GM12878 (cell line): ENCODE data around the gene SUFU. TPM values are rescaled to one million over a fixed set of nuclear protein-coding genes. Genes with fewer than 3 reads are reported as not detected.

Source experiments
- BHLHE40 ChIP-seq, 2 experiments: fragments of 450-650 bp in 1 of 2; IDR thresholded peaks; 2 replicates each; pipeline ENCODE4 v1.6.1; 2011 to 2017; ENCODE audit warnings: low read depth in 2 of 2, borderline replicate concordance in 1 of 2, improper control_type of control experiment in 1 of 2, low read length in 1 of 2, mild to moderate bottlenecking in 1 of 2
- CBFB ChIP-seq: IDR thresholded peaks from 2 replicates; pipeline ENCODE4 v1.6.1; 2016; ENCODE audit warnings: antibody characterized with exemption, low read depth
- EED ChIP-seq: sonication (generic); IDR thresholded peaks from 2 replicates; pipeline ENCODE4 v1.6.1; 2016; ENCODE audit warnings: antibody characterized with exemption, low read depth
- HDAC2 ChIP-seq: fragments of 200-600 bp; sonication (generic); IDR thresholded peaks from 2 replicates; pipeline ENCODE4 v1.6.1; 2017
- HDAC6 ChIP-seq: fragments of 200-600 bp; sonication (generic); IDR thresholded peaks from one replicate; pipeline ENCODE4 v1.8.0; 2017; ENCODE audit warnings: antibody characterized with exemption; ENCODE audit not compliant: unreplicated experiment
- JUND ChIP-seq: IDR thresholded peaks from 2 replicates; pipeline ENCODE4 v1.6.1; 2012; ENCODE audit warnings: low read depth, mild to moderate bottlenecking, low read length, improper control_type of control experiment, moderate library complexity
- KAT2A ChIP-seq: conservative IDR thresholded peaks from 2 replicates; pipeline ENCODE4 v1.6.1; 2011; ENCODE audit warnings: low read depth, low read length; ENCODE audit not compliant: control insufficient read depth
- MEF2B ChIP-seq: fragments of 450-650 bp; IDR thresholded peaks from 2 replicates; pipeline ENCODE4 v1.6.1; 2018; ENCODE audit warnings: mild to moderate bottlenecking, moderate library complexity; ENCODE audit not compliant: partially characterized antibody, poor library complexity, severe bottlenecking
- SRF ChIP-seq, 2 experiments: IDR thresholded peaks; 2 replicates each; pipeline ENCODE4 v1.6.1; 2011; ENCODE audit warnings: low read depth in 2 of 2, low read length in 2 of 2, mild to moderate bottlenecking in 1 of 2, moderate library complexity in 1 of 2
- WRNIP1 ChIP-seq: IDR thresholded peaks from 2 replicates; pipeline ENCODE4 v1.6.1; 2011; ENCODE audit warnings: low read depth, low read length, improper control_type of control experiment, borderline replicate concordance
- YBX1 ChIP-seq: fragments of 450-650 bp; IDR thresholded peaks from 2 replicates; pipeline ENCODE4 v1.6.1; 2016; ENCODE audit warnings: antibody characterized with exemption
- YY1 ChIP-seq: IDR thresholded peaks from 2 replicates; pipeline ENCODE4 v1.6.1; 2011; ENCODE audit warnings: low read depth, mild to moderate bottlenecking, low read length
- polyA plus RNA-seq, 11 experiments: library from polyadenylated mRNA; depleted of rRNA in 4 of 11; unstranded in 6 of 11; stranded (reverse) in 5 of 11; fragments of >200 nt; fragmentation: Nextera tagmentation in 4 of 11; fragmentation: Illumina TruSeq in 1 of 11; extraction: Ambion mirVana in 4 of 11; extraction: Trizol in 1 of 11; gene quantifications; 1 replicate in 1 of 11; 2 replicates in 10 of 11; pipeline versions ENCODE4 v1.2.1 to v1.2.3, GENCODE V29; 2011 to 2016; ENCODE audit warnings: inconsistent platforms in 2 of 11, missing spikeins in 2 of 11, low read depth in 1 of 11
- total RNA-seq, 4 experiments: library from RNA; depleted of rRNA in 3 of 4; stranded (reverse); fragments of >200 nt in 3 of 4; fragmentation: Illumina TruSeq in 1 of 4; extraction: Trizol in 1 of 4; gene quantifications; 2 replicates each; pipeline versions ENCODE4 v1.2.1 to v1.2.3, GENCODE V29; 2013 to 2021
- TF ChIP-seq, protein P1 (sequence below): IDR thresholded peaks from 2 replicates; pipeline ENCODE4 v1.6.1; 2012; ENCODE audit warnings: low read length, inconsistent platforms
- TF ChIP-seq, protein P2 (sequence below): fragments of 450-650 bp; IDR thresholded peaks from 2 replicates; pipeline ENCODE4 v1.6.1; 2016; ENCODE audit warnings: mild to moderate bottlenecking, moderate library complexity, borderline replicate concordance
- TF ChIP-seq, protein P3 (sequence below): IDR thresholded peaks from 2 replicates; pipeline ENCODE4 v1.6.1; 2011; ENCODE audit warnings: mild to moderate bottlenecking, low read depth, low read length, moderate library complexity; ENCODE audit not compliant: insufficient replicate concordance

Gene SUFU
- total and polyA plus RNA-seq, 10 of the 15 experiments (the other 5 are each of a cell fraction or from before 2014, with no cell fraction given), result 0.68 to 7.7 (median 2.4) TPM

DNA sequence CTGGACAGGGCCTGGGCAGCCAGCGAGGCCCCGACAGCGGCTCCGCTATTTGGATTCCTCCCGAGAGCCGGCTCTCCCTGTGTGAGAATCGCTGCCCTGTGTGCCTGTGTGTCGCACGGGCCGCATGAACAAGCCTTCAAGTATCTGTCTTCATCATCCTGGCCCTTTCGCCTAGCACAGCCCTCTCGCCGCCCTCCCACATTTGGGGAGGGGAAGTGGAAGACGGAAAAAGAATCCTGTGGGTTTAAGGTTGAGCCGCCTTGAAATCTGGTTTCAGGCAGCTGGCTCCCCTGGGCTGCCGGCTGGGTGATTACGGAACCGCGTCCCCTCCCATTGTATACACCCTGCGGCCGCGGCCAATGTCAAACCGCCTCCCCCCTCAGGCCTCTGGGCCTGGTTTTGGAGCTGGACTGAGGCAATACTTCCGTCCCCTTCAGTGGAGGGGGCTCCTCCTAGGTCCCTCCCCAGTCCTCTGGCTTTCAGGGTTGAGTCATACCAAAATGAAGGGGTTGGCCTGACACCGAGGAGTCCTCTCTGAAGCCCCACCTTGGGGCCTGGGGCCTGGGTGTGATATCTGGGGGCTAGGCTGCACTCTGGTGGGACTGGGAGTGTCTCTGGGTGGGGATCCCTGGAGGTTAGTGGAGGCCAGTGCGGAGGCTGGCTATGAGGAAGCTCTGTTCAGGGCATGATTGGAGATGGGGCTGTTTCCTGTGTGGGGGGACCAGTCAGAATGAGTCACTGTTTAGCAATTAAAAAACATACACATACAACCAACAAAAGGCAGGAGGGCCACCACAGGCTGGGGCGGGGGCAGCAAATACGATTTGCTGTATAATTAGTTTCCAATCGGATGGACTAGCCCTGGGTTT lies 142.2 kb downstream of the SUFU start (continued):
- TF ChIP-seq, protein P1, sequence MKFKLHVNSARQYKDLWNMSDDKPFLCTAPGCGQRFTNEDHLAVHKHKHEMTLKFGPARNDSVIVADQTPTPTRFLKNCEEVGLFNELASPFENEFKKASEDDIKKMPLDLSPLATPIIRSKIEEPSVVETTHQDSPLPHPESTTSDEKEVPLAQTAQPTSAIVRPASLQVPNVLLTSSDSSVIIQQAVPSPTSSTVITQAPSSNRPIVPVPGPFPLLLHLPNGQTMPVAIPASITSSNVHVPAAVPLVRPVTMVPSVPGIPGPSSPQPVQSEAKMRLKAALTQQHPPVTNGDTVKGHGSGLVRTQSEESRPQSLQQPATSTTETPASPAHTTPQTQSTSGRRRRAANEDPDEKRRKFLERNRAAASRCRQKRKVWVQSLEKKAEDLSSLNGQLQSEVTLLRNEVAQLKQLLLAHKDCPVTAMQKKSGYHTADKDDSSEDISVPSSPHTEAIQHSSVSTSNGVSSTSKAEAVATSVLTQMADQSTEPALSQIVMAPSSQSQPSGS, result no peak
- TF ChIP-seq WRNIP1 (no peak), YBX1 (no peak), KAT2A (no peak), HDAC2 (no peak), HDAC6 (no peak), JUND (0 out of 2 replicates have a peak, but pooled peaks have one; percentile 14), YY1 (peak; percentile 61), BHLHE40 (IDR thresholded peaks at IDR 0.05; ENCODE audit: borderline replicate concordance in 1 of 2, low read depth in 2 of 2, low read length in 1 of 2) (peak in 1 of 2 experiments; percentile 35; a peak in 3 of 4 replicates), SRF (IDR thresholded peaks at IDR 0.05; ENCODE audit: low read depth in 2 of 2, low read length in 2 of 2) (peak in 1 of 2 experiments; percentile 10; a peak in 1 of 4 replicates), MEF2B (peak; percentile 81), EED (peak; percentile 90), CBFB (peak; percentile 79; the same call in 1 of the 2 replicates)
- TF ChIP-seq, protein P2, sequence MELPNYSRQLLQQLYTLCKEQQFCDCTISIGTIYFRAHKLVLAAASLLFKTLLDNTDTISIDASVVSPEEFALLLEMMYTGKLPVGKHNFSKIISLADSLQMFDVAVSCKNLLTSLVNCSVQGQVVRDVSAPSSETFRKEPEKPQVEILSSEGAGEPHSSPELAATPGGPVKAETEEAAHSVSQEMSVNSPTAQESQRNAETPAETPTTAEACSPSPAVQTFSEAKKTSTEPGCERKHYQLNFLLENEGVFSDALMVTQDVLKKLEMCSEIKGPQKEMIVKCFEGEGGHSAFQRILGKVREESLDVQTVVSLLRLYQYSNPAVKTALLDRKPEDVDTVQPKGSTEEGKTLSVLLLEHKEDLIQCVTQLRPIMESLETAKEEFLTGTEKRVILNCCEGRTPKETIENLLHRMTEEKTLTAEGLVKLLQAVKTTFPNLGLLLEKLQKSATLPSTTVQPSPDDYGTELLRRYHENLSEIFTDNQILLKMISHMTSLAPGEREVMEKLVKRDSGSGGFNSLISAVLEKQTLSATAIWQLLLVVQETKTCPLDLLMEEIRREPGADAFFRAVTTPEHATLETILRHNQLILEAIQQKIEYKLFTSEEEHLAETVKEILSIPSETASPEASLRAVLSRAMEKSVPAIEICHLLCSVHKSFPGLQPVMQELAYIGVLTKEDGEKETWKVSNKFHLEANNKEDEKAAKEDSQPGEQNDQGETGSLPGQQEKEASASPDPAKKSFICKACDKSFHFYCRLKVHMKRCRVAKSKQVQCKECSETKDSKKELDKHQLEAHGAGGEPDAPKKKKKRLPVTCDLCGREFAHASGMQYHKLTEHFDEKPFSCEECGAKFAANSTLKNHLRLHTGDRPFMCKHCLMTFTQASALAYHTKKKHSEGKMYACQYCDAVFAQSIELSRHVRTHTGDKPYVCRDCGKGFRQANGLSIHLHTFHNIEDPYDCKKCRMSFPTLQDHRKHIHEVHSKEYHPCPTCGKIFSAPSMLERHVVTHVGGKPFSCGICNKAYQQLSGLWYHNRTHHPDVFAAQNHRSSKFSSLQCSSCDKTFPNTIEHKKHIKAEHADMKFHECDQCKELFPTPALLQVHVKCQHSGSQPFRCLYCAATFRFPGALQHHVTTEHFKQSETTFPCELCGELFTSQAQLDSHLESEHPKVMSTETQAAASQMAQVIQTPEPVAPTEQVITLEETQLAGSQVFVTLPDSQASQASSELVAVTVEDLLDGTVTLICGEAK, result peak; percentile 45; the same call in 1 of the 2 replicates
- TF ChIP-seq, protein P3, sequence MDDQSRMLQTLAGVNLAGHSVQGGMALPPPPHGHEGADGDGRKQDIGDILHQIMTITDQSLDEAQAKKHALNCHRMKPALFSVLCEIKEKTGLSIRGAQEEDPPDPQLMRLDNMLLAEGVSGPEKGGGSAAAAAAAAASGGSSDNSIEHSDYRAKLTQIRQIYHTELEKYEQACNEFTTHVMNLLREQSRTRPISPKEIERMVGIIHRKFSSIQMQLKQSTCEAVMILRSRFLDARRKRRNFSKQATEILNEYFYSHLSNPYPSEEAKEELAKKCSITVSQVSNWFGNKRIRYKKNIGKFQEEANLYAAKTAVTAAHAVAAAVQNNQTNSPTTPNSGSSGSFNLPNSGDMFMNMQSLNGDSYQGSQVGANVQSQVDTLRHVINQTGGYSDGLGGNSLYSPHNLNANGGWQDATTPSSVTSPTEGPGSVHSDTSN, result no peak
